SK-N-SH treated with all-trans-retinoic acid at 6 μM for 48 hours (cell line): ENCODE measurements around the gene PPT1.

ENCODE experiments used
- ARNTL ChIP-seq: fragments of 450-650 bp; formaldehyde crosslinking; IDR thresholded peaks from 2 replicates; pipeline ENCODE4 v1.5.0; 2020; ENCODE audit warnings: low read depth, mild to moderate bottlenecking, moderate library complexity, borderline replicate concordance
- BACH2 ChIP-seq: fragments of 250-450 bp; sonication (Bioruptor Pico); IDR thresholded peaks from 2 replicates; pipeline ENCODE4 v1.9.0; 2021; ENCODE audit warnings: mild to moderate bottlenecking, borderline replicate concordance
- CREB5 ChIP-seq: fragments of 250-450 bp; sonication (Bioruptor Pico); IDR thresholded peaks from 2 replicates; pipeline ENCODE4 v1.5.1; 2020; ENCODE audit warnings: low read depth, mild to moderate bottlenecking, moderate library complexity
- OSR1 ChIP-seq: fragments of 250-450 bp; sonication (Bioruptor Pico); IDR thresholded peaks from 2 replicates; pipeline ENCODE4 v1.8.0; 2022; ENCODE audit warnings: moderate library complexity, mild to moderate bottlenecking, inconsistent platforms
- RARB ChIP-seq: fragments of 250-450 bp; sonication (Bioruptor Pico); IDR thresholded peaks from 2 replicates; pipeline ENCODE4 v1.8.0; 2021; ENCODE audit warnings: mild to moderate bottlenecking, moderate library complexity
- SNAI2 ChIP-seq: fragments of 250-450 bp; sonication (Bioruptor Pico); IDR thresholded peaks from 2 replicates; pipeline ENCODE4 v1.5.0; 2020; ENCODE audit warnings: mild to moderate bottlenecking, moderate library complexity
- TCF4 ChIP-seq: fragments of 250-450 bp; sonication (Bioruptor Pico); IDR thresholded peaks from 2 replicates; pipeline ENCODE4 v1.8.0; 2021; ENCODE audit warnings: mild to moderate bottlenecking, moderate library complexity, borderline replicate concordance
- ZNF565 ChIP-seq: fragments of 450-650 bp; formaldehyde crosslinking; conservative IDR thresholded peaks from 2 replicates; pipeline ENCODE4 v1.5.0; 2020; ENCODE audit warnings: low read depth, mild to moderate bottlenecking, moderate library complexity
- TF ChIP-seq, protein P1 (sequence below): fragments of 250-450 bp; sonication (Bioruptor Pico); IDR thresholded peaks from 2 replicates; pipeline ENCODE4 v1.8.0; 2020; ENCODE audit warnings: mild to moderate bottlenecking, moderate library complexity, borderline replicate concordance

DNA sequence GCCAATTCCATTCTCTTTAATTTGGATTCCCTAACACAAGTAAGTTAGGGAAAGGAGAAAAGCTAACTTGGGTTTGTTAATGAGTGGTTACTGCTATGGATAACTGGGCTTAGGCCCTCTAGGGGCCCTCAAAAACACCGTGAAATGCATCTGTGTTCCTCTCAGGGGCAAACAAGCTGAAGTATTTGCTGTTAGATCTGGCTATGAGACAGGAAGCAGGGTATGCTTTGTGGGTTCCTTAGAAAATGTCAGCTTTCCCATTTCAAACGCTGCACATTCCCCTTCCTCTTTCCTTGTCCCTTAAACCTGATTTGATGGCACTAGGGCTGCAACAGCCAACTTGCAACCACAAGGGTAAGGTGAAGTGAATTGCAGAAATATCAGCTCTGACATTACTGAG, 62.2 kb downstream of the PPT1 start:
- TF ChIP-seq BACH2 (CRISPR knock-in tag), result no peak
- TF ChIP-seq ZNF565 (CRISPR knock-in tag), result no peak
- TF ChIP-seq RARB, result no peak
- TF ChIP-seq OSR1, result no peak
- no peak for TF ChIP-seq ARNTL
- TF ChIP-seq CREB5 (CRISPR knock-in tag), result no peak
- TF ChIP-seq SNAI2 (CRISPR knock-in tag), result no peak
- no peak for TF ChIP-seq TCF4 (CRISPR knock-in tag)
- TF ChIP-seq, protein P1, sequence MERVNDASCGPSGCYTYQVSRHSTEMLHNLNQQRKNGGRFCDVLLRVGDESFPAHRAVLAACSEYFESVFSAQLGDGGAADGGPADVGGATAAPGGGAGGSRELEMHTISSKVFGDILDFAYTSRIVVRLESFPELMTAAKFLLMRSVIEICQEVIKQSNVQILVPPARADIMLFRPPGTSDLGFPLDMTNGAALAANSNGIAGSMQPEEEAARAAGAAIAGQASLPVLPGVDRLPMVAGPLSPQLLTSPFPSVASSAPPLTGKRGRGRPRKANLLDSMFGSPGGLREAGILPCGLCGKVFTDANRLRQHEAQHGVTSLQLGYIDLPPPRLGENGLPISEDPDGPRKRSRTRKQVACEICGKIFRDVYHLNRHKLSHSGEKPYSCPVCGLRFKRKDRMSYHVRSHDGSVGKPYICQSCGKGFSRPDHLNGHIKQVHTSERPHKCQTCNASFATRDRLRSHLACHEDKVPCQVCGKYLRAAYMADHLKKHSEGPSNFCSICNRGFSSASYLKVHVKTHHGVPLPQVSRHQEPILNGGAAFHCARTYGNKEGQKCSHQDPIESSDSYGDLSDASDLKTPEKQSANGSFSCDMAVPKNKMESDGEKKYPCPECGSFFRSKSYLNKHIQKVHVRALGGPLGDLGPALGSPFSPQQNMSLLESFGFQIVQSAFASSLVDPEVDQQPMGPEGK (CRISPR knock-in tag), result no peak
